HepG2 (cell line): ENCODE measurements around the gene HPCAL1.

ENCODE experiments used
- CHD2 ChIP-seq: IDR thresholded peaks from 2 replicates; pipeline ENCODE4 v1.6.1; 2011; ENCODE audit warnings: low read depth, low read length, improper control_type of control experiment
- JUN ChIP-seq: sonication (generic); formaldehyde crosslinking; IDR thresholded peaks from 2 replicates; pipeline ENCODE4 v1.4.0; 2020; ENCODE audit warnings: mild to moderate bottlenecking, missing genetic modification reagents
- SP1 ChIP-seq, 2 experiments: fragments of 450-650 bp in 1 of 2; sonication (generic) in 1 of 2; formaldehyde crosslinking in 1 of 2; IDR thresholded peaks; 2 replicates each; pipeline versions ENCODE4 v1.4.0 to v1.6.1; 2016 to 2020; ENCODE audit warnings: missing genetic modification reagents in 1 of 2
- TF ChIP-seq, protein P1 (sequence below): IDR thresholded peaks from 2 replicates; pipeline ENCODE4 v1.6.1; 2016; ENCODE audit warnings: missing compliant biosample characterization, missing genetic modification reagents, borderline replicate concordance
- TF ChIP-seq, protein P2 (sequence below): sonication (generic); formaldehyde crosslinking; IDR thresholded peaks from 2 replicates; pipeline ENCODE4 v1.4.0; 2020; ENCODE audit warnings: mild to moderate bottlenecking, low read depth, missing genetic modification reagents

DNA sequence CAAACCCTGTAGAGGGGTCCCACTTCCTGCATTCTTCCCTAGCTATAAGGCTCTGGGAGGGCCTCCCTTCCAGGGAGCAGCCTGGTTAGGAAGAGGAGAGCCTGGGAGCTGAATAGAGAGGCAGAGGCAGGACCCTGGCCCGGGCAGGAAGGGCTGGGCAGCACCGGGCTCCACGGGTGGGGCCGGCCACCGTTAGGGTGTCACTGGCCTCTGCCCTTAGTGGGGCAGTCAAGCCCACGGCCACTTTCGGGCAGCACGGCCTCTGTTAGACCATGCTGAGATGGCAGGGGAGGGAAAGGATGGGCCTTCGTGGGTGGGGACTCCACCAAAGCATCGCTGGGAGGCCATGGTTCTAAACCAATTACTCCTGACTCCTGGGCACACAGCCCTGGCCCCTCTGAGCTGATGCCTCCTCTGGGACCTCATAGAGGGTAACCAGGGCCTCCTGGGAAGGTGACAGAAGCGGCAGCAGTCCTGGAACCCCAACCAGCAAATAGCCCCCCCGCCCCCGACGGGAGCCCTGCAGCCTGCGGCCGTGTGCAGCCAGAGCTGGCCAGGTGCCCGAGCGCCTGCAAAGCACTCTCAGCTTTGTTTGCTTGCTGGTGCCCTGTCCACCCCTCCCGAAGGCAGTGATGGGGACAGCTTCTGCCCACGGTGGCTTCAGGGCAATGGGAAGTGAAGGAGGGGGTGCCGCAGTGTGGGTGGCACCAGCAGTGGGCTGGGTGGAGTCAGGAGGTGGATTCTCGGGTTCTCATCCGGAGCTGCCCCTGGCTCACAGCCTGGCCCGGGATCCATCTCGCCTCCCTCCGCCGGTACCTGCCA is 16.3 kb upstream of the HPCAL1 start:
- TF ChIP-seq, protein P1, sequence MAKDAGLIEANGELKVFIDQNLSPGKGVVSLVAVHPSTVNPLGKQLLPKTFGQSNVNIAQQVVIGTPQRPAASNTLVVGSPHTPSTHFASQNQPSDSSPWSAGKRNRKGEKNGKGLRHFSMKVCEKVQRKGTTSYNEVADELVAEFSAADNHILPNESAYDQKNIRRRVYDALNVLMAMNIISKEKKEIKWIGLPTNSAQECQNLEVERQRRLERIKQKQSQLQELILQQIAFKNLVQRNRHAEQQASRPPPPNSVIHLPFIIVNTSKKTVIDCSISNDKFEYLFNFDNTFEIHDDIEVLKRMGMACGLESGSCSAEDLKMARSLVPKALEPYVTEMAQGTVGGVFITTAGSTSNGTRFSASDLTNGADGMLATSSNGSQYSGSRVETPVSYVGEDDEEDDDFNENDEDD, result no peak
- TF ChIP-seq JUN (CRISPR knock-in tag) (no peak), CHD2 (no peak), SP1 (IDR thresholded peaks at IDR 0.05) (no peak), SP1 (CRISPR knock-in tag; IDR thresholded peaks at IDR 0.05) (no peak)
- TF ChIP-seq, protein P2, sequence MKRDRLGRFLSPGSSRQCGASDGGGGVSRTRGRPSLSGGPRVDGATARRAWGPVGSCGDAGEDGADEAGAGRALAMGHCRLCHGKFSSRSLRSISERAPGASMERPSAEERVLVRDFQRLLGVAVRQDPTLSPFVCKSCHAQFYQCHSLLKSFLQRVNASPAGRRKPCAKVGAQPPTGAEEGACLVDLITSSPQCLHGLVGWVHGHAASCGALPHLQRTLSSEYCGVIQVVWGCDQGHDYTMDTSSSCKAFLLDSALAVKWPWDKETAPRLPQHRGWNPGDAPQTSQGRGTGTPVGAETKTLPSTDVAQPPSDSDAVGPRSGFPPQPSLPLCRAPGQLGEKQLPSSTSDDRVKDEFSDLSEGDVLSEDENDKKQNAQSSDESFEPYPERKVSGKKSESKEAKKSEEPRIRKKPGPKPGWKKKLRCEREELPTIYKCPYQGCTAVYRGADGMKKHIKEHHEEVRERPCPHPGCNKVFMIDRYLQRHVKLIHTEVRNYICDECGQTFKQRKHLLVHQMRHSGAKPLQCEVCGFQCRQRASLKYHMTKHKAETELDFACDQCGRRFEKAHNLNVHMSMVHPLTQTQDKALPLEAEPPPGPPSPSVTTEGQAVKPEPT (CRISPR knock-in tag), result no peak
